Lower lobe of right lung (tissue), 2 donors: Measurements from ENCODE around the gene PBX1. TPM values are rescaled to one million over a fixed set of nuclear protein-coding genes. Genes with fewer than 3 reads are reported as not detected.

Experiments
- ATAC-seq, 2 donors: fragments of 200-7000 bp; cut with Tn5 transposase; one replicate each; pipeline ENCODE4 v1.9.1; 2020 to 2022; ENCODE audit warnings: mild to moderate bottlenecking in 2 of 2, moderate library complexity in 2 of 2
- DNase-seq: peaks from one replicate; pipeline ENCODE4 v3.0.0-alpha.2; 2020
- H3K27ac ChIP-seq: fragments of 200-600 bp; one replicate; pipeline ENCODE4 v1.8.0; 2022
- H3K27me3 ChIP-seq: fragments of 200-600 bp; one replicate; pipeline ENCODE4 v1.8.0; 2022; ENCODE audit warnings: low read depth
- H3K36me3 ChIP-seq: fragments of 200-600 bp; one replicate; pipeline ENCODE4 v1.8.0; 2022; ENCODE audit warnings: mild to moderate bottlenecking
- H3K4me1 ChIP-seq: fragments of 200-600 bp; one replicate; pipeline ENCODE4 v1.8.0; 2022
- H3K4me3 ChIP-seq: fragments of 200-600 bp; one replicate; pipeline ENCODE4 v1.8.0; 2022; ENCODE audit warnings: mild to moderate bottlenecking
- H3K9me3 ChIP-seq: fragments of 200-600 bp; one replicate; pipeline ENCODE4 v1.8.0; 2022
- CTCF ChIP-seq: fragments of 200-600 bp; IDR thresholded peaks from one replicate; pipeline ENCODE4 v1.8.0; 2022; ENCODE audit warnings: antibody characterized with exemption, mild to moderate bottlenecking
- intact Hi-C: fragments of 100-400 bp; cut with DNase I; formaldehyde crosslinking; loops from one replicate; pipeline ENCODE4 v1.11.0; 2022
- total RNA-seq: library from RNA; stranded (reverse); fragmentation: NEBNext Ultra II Directional; extraction: Animal tissue kit (Norgen Biotek cat#: 25700); gene quantifications from one replicate; pipeline ENCODE4 v1.2.1, GENCODE V29; 2021
- donor health status: DM: no; HTN: yes; CAD: no; lungs with severe emphysema.

PBX1 gene
- total RNA-seq, 1 donor from 2014 or later = 58.1 TPM

GRCh38 chr1:164748253-164748899 lies 189.4 kb downstream of the PBX1 start:
- ATAC-seq (peak; percentile 73 to 77), DNase-seq (no peak)
- Histone ChIP-seq H3K36me3 (no peaks in the 10 kb centered on the region), H3K4me1 (peaks cover 11% of the 10 kb centered on the region), H3K4me3 (no peak overlapping the region), H3K9me3 (no peaks in the 10 kb centered on the region), H3K27ac (peak overlapping the region; percentile 56), H3K27me3 (no peaks in the 10 kb centered on the region)
- intact Hi-C loops = no loop called here
- no peak for TF ChIP-seq CTCF

- H3K27ac ChIP-seq = peak overlapping the region; percentile 59
- intact Hi-C loops = no loop called here
- H3K4me1 ChIP-seq = peaks cover 10% of the 10 kb centered on the region
- H3K9me3 ChIP-seq = no peaks in the 10 kb centered on the region
- no peak overlapping the region for H3K4me3 ChIP-seq
- no peaks in the 10 kb centered on the region for H3K27me3 ChIP-seq
- no peaks in the 10 kb centered on the region for H3K36me3 ChIP-seq
- no peak for DNase-seq
- ATAC-seq = peak in 1 of 2 donors; percentile 24
- no peak for TF ChIP-seq CTCF
Measured at GRCh38 chr1:164753521-164754077, 194.6 kb downstream of the PBX1 start.

- no peak for DNase-seq
- Histone ChIP-seq H3K4me1 (peaks cover 10% of the 10 kb centered on the region), H3K4me3 (no peak overlapping the region), H3K27ac (peak overlapping the region; percentile 59), H3K9me3 (no peaks in the 10 kb centered on the region), H3K36me3 (no peaks in the 10 kb centered on the region), H3K27me3 (no peaks in the 10 kb centered on the region)
- intact Hi-C loops = no loop called here
- no peak for TF ChIP-seq CTCF
- ATAC-seq = peak; percentile 54 to 55
Measured at GRCh38 chr1:164754088-164754600, 195.2 kb downstream of the PBX1 start.

GRCh38 chr1:164755690-164756089 lies 196.7 kb downstream of the PBX1 start:
- H3K4me1 ChIP-seq = peaks cover 18% of the 10 kb centered on the region
- ATAC-seq (no peak), DNase-seq (no peak)
- H3K9me3 ChIP-seq = no peaks in the 10 kb centered on the region
- H3K27ac ChIP-seq = no peak overlapping the region
- H3K36me3 ChIP-seq = no peaks in the 10 kb centered on the region
- no peak overlapping the region for H3K4me3 ChIP-seq
- no peak for TF ChIP-seq CTCF
- no peaks in the 10 kb centered on the region for H3K27me3 ChIP-seq
- intact Hi-C loops = no loop called here

GRCh38 chr1:164756741-164757140 lies 197.8 kb downstream of the PBX1 start:
- Histone ChIP-seq H3K36me3 (no peaks in the 10 kb centered on the region), H3K27me3 (no peaks in the 10 kb centered on the region), H3K4me3 (no peak overlapping the region), H3K9me3 (no peaks in the 10 kb centered on the region), H3K27ac (no peak overlapping the region), H3K4me1 (peaks cover 18% of the 10 kb centered on the region)
- ATAC-seq (no peak), DNase-seq (no peak)
- intact Hi-C loops = no loop called here
- TF ChIP-seq CTCF = no peak
